K562 (cell line): ENCODE results near the gene RACK1. TPM values are rescaled to one million over a fixed set of nuclear protein-coding genes. Genes with fewer than 3 reads are reported as not detected.
A peak's percentile ranks its signal among the peaks of the same experiment; 100 is the strongest.

Experiments
- BDP1 ChIP-seq: IDR thresholded peaks from 3 replicates; pipeline ENCODE4 v1.6.1; 2011; ENCODE audit not compliant: insufficient read length, insufficient read depth
- DMBX1 ChIP-seq: fragments of 250-450 bp; sonication (Bioruptor Pico); IDR thresholded peaks from 2 replicates; pipeline ENCODE4 v1.8.0; 2022; ENCODE audit warnings: inconsistent platforms, mild to moderate bottlenecking, moderate library complexity, borderline replicate concordance
- GATA2 ChIP-seq: sonication (generic); formaldehyde crosslinking; IDR thresholded peaks from 2 replicates; pipeline ENCODE4 v1.4.0; 2020; ENCODE audit warnings: mild to moderate bottlenecking, missing genetic modification reagents
- HLTF ChIP-seq: fragments of 450-650 bp; IDR thresholded peaks from 2 replicates; pipeline ENCODE4 v1.6.1; 2016
- MTA3 ChIP-seq: fragments of 450-650 bp; formaldehyde crosslinking; IDR thresholded peaks from 2 replicates; pipeline ENCODE4 v1.6.1; 2017; ENCODE audit warnings: mild to moderate bottlenecking, borderline replicate concordance
- MYBL2 ChIP-seq, 2 experiments: fragments of 450-650 bp in 1 of 2; sonication (generic) in 1 of 2; formaldehyde crosslinking in 1 of 2; IDR thresholded peaks; 2 replicates each; pipeline versions ENCODE4 v1.6.1 to v1.8.1; 2017 to 2022; ENCODE audit warnings: borderline replicate concordance in 1 of 2, inconsistent platforms in 1 of 2, low read depth in 1 of 2, mild to moderate bottlenecking in 1 of 2, missing genetic modification reagents in 1 of 2, moderate library complexity in 1 of 2
- RBM34 ChIP-seq: fragments of 200-400 bp; formaldehyde crosslinking; IDR thresholded peaks from 2 replicates; pipeline ENCODE4 v1.6.1; 2018; ENCODE audit warnings: low read length, borderline replicate concordance; ENCODE audit not compliant: insufficient read depth
- TEAD1 ChIP-seq, 2 experiments: fragments of 450-650 bp in 1 of 2; sonication (generic) in 1 of 2; formaldehyde crosslinking; IDR thresholded peaks; 2 replicates each; pipeline versions ENCODE4 v1.4.0 to v1.8.0; 2020 to 2022; ENCODE audit warnings: mild to moderate bottlenecking in 2 of 2, missing genetic modification reagents in 1 of 2
- ZBTB7A ChIP-seq: IDR thresholded peaks from 2 replicates; pipeline ENCODE4 v1.6.1; 2011; ENCODE audit warnings: low read depth, mild to moderate bottlenecking, low read length, moderate library complexity, borderline replicate concordance; ENCODE audit not compliant: control insufficient read depth
- ZNF124 ChIP-seq: sonication (generic); formaldehyde crosslinking; IDR thresholded peaks from 2 replicates; pipeline ENCODE4 v1.8.1; 2022; ENCODE audit warnings: missing genetic modification reagents
- polyA plus RNA-seq, 8 experiments: library from polyadenylated mRNA; depleted of rRNA in 4 of 8; stranded (reverse) in 5 of 8; unstranded in 3 of 8; fragments of >200 nt; fragmentation: Nextera tagmentation in 2 of 8; fragmentation: Illumina TruSeq in 1 of 8; extraction: Ambion mirVana in 2 of 8; extraction: Trizol in 1 of 8; gene quantifications; 2 replicates each; pipeline versions ENCODE4 v1.2.1 to v1.2.3, GENCODE V29; 2011 to 2014; ENCODE audit warnings: inconsistent platforms in 1 of 8, missing spikeins in 1 of 8
- total RNA-seq, 7 experiments: library from RNA; depleted of rRNA in 6 of 7; stranded (reverse); fragments of >200 nt in 6 of 7; fragmentation: Illumina TruSeq in 2 of 7; extraction: Trizol in 2 of 7; gene quantifications; 2 replicates each; pipeline versions ENCODE4 v1.2.1 to v1.2.3, GENCODE V29; 2011 to 2021; ENCODE audit warnings: low replicate concordance in 1 of 7
- TF ChIP-seq, protein P1 (sequence below): IDR thresholded peaks from 3 replicates; pipeline ENCODE4 v1.6.1; 2011; ENCODE audit warnings: borderline replicate concordance, mild to moderate bottlenecking, moderate library complexity; ENCODE audit not compliant: insufficient read length; ENCODE audit errors: extremely low read depth
- TF ChIP-seq, protein P2 (sequence below): fragments of 200-800 bp; sonication (Bioruptor generic); IDR thresholded peaks from 2 replicates; pipeline ENCODE4 v1.6.1; 2017; ENCODE audit warnings: missing genetic modification characterization, missing compliant biosample characterization
- TF ChIP-seq, protein P3 (sequence below): fragments of 250-450 bp; sonication (Bioruptor Pico); IDR thresholded peaks from 2 replicates; pipeline ENCODE4 v1.4.0; 2020; ENCODE audit warnings: mild to moderate bottlenecking, moderate library complexity

RACK1 gene
- total and polyA plus RNA-seq, 9 of the 15 experiments (the other 6 are each of a cell fraction or from before 2014, with no cell fraction given), result 2,303 to 5,311 (median 3,833) TPM

DNA sequence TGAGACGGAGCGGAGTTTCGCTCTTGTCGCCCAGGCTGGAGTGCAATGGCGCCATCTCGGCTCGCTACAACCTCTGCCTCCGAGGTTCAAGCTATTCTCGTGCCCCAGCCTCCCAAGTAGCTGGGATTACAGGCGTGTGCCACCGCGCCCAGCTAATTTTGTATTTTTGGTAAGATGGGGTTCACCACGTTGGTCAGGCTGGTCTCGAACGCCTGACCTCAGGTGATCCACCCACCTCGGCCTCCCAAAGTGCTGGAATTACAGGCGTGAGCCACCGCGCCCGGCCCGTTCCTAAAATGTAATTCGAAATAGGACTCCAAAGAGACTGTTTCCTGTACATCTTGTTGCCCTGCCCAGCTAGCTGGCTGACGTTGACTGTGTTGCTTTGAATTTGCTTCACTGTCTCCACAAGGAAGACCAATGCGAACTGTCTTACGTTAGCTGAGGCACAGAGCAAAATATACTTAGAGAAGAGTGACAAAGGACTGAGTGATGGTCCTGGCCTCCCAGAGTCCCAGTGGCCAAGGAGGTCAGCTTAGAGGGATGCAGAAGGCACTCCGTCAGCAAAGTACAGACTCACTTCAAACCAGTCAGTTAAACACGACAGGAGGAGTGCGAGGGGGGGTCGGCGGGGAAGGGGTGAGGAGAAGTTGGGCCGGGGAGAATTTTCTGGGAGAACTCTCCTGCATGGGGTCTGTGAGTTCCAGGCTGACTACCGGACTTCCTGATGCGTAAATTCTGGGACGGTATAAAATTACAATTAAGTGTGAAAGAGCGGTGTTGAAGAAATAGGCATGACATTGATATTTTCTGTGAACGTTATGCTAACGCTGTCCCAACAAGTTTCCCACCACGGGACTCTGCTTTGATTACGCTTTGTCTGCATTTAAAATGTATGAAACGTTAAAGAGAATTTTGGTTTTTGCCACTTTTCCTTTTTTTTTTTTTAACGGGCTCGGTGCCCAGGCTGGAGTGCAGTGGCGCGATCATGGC, 27.4 kb downstream of the RACK1 start (continued):
- TF ChIP-seq GATA2 (CRISPR knock-in tag) (no peak), HLTF (peak; percentile 92), DMBX1 (0 out of 2 replicates have a peak, but pooled peaks have one; percentile 36), ZNF124 (CRISPR knock-in tag) (no peak), MYBL2 (IDR thresholded peaks at IDR 0.05; ENCODE audit: low read depth) (peak; percentile 64), MYBL2 (CRISPR knock-in tag; IDR thresholded peaks at IDR 0.05; ENCODE audit: borderline replicate concordance) (no peak), MTA3 (peak; percentile 73), RBM34 (no peak), BDP1 (peak; percentile 20), ZBTB7A (peak; percentile 75; the same call in 1 of the 2 replicates), TEAD1 (CRISPR knock-in tag; IDR thresholded peaks at IDR 0.05) (no peak)
- TF ChIP-seq, protein P1, sequence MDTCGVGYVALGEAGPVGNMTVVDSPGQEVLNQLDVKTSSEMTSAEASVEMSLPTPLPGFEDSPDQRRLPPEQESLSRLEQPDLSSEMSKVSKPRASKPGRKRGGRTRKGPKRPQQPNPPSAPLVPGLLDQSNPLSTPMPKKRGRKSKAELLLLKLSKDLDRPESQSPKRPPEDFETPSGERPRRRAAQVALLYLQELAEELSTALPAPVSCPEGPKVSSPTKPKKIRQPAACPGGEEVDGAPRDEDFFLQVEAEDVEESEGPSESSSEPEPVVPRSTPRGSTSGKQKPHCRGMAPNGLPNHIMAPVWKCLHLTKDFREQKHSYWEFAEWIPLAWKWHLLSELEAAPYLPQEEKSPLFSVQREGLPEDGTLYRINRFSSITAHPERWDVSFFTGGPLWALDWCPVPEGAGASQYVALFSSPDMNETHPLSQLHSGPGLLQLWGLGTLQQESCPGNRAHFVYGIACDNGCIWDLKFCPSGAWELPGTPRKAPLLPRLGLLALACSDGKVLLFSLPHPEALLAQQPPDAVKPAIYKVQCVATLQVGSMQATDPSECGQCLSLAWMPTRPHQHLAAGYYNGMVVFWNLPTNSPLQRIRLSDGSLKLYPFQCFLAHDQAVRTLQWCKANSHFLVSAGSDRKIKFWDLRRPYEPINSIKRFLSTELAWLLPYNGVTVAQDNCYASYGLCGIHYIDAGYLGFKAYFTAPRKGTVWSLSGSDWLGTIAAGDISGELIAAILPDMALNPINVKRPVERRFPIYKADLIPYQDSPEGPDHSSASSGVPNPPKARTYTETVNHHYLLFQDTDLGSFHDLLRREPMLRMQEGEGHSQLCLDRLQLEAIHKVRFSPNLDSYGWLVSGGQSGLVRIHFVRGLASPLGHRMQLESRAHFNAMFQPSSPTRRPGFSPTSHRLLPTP, result peak; percentile 79
- TF ChIP-seq, protein P2, sequence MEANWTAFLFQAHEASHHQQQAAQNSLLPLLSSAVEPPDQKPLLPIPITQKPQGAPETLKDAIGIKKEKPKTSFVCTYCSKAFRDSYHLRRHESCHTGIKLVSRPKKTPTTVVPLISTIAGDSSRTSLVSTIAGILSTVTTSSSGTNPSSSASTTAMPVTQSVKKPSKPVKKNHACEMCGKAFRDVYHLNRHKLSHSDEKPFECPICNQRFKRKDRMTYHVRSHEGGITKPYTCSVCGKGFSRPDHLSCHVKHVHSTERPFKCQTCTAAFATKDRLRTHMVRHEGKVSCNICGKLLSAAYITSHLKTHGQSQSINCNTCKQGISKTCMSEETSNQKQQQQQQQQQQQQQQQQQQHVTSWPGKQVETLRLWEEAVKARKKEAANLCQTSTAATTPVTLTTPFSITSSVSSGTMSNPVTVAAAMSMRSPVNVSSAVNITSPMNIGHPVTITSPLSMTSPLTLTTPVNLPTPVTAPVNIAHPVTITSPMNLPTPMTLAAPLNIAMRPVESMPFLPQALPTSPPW (CRISPR knock-in tag), result peak; percentile 89
- TF ChIP-seq, protein P3, sequence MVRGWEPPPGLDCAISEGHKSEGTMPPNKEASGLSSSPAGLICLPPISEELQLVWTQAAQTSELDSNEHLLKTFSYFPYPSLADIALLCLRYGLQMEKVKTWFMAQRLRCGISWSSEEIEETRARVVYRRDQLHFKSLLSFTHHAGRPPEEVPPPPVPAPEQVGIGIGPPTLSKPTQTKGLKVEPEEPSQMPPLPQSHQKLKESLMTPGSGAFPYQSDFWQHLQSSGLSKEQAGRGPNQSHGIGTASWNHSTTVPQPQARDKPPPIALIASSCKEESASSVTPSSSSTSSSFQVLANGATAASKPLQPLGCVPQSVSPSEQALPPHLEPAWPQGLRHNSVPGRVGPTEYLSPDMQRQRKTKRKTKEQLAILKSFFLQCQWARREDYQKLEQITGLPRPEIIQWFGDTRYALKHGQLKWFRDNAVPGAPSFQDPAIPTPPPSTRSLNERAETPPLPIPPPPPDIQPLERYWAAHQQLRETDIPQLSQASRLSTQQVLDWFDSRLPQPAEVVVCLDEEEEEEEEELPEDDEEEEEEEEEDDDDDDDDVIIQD (CRISPR knock-in tag), result no peak
